Upper lobe of right lung (tissue), 1 donor: ENCODE results near the gene NCAPG2. TPM values are rescaled to one million over a fixed set of nuclear protein-coding genes. Genes with fewer than 3 reads are reported as not detected.

Experiments used
- ATAC-seq: fragments of 200-7000 bp; cut with Tn5 transposase; one replicate; pipeline ENCODE4 v1.9.1; 2020; ENCODE audit warnings: mild to moderate bottlenecking, moderate library complexity
- DNase-seq: peaks from one replicate; pipeline ENCODE4 v3.0.0-alpha.2; 2020
- H3K27ac ChIP-seq: fragments of 200-600 bp; one replicate; pipeline ENCODE4 v1.8.0; 2022
- H3K27me3 ChIP-seq: fragments of 200-600 bp; one replicate; pipeline ENCODE4 v1.8.0; 2022; ENCODE audit warnings: mild to moderate bottlenecking
- H3K36me3 ChIP-seq: fragments of 200-600 bp; one replicate; pipeline ENCODE4 v1.8.0; 2022
- H3K4me1 ChIP-seq: fragments of 200-600 bp; one replicate; pipeline ENCODE4 v1.8.0; 2022
- H3K4me3 ChIP-seq: fragments of 200-600 bp; one replicate; pipeline ENCODE4 v1.8.0; 2022; ENCODE audit warnings: mild to moderate bottlenecking
- H3K9me3 ChIP-seq: fragments of 200-600 bp; one replicate; pipeline ENCODE4 v1.8.0; 2022
- intact Hi-C: fragments of 100-400 bp; cut with DNase I; formaldehyde crosslinking; loops from one replicate; pipeline ENCODE4 v1.11.0; 2022
- total RNA-seq: library from RNA; stranded (reverse); fragmentation: NEBNext Ultra II Directional; extraction: Animal tissue kit (Norgen Biotek cat#: 25700); gene quantifications from one replicate; pipeline ENCODE4 v1.2.1, GENCODE V29; 2021
- TF ChIP-seq, protein P1 (sequence below): fragments of 200-600 bp; IDR thresholded peaks from one replicate; pipeline ENCODE4 v1.8.0; 2022; ENCODE audit warnings: antibody characterized with exemption
- donor health status: DM: no; HTN: yes; CAD: no; lungs with severe emphysema.

Gene NCAPG2
- total RNA-seq, 1 donor from 2014 or later, result 6.5 TPM

DNA sequence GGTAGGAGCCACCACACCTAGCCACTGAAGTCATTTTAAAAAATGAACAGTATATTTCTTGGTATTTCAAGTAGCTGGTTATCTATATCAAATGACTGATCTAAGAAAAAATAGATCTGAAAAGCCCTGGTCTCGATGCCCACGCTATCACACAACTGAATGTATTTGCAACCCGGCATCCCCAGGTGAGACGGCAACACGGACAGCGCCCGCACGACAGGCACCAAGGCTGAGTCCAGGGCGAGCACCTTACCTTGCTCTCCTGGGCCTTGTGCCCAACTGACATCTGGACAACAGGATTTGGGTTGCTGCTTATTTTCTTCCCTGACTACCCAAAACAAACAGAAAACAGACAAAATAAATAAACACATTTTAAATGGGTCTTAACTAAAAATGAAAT lies 44.8 kb upstream of the NCAPG2 start:
- TF ChIP-seq, protein P1, sequence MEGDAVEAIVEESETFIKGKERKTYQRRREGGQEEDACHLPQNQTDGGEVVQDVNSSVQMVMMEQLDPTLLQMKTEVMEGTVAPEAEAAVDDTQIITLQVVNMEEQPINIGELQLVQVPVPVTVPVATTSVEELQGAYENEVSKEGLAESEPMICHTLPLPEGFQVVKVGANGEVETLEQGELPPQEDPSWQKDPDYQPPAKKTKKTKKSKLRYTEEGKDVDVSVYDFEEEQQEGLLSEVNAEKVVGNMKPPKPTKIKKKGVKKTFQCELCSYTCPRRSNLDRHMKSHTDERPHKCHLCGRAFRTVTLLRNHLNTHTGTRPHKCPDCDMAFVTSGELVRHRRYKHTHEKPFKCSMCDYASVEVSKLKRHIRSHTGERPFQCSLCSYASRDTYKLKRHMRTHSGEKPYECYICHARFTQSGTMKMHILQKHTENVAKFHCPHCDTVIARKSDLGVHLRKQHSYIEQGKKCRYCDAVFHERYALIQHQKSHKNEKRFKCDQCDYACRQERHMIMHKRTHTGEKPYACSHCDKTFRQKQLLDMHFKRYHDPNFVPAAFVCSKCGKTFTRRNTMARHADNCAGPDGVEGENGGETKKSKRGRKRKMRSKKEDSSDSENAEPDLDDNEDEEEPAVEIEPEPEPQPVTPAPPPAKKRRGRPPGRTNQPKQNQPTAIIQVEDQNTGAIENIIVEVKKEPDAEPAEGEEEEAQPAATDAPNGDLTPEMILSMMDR, result no peak
- Histone ChIP-seq H3K36me3 (peaks cover 74% of the 10 kb centered on the region), H3K9me3 (no peaks in the 10 kb centered on the region), H3K27me3 (no peaks in the 10 kb centered on the region), H3K4me1 (no peaks in the 10 kb centered on the region), H3K4me3 (no peak overlapping the region), H3K27ac (no peak overlapping the region)
- intact Hi-C loops, result no loop called here
- DNase-seq (no peak), ATAC-seq (no peak)

DNA sequence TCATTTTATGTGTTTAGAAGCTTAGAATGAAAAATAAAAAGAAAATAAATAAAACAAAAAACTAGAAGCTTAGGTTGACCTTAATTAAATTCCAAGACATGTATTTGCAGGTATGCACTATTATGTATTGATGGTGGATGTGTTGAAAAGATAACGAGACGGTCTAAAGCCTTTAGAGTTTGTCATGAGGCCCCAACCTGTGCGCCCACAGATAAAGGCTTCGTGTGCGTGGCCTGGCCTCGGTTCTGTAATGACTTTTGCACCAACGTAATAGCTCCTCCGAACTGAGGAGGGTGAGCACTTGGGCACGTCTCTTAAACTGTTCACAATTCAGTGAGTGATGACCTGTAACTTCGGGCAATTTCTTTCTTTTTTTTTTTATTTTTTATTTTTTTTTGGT lies 43.7 kb upstream of the NCAPG2 start:
- Histone ChIP-seq H3K9me3 (no peaks in the 10 kb centered on the region), H3K4me1 (no peaks in the 10 kb centered on the region), H3K4me3 (no peak overlapping the region), H3K27ac (no peak overlapping the region), H3K27me3 (no peaks in the 10 kb centered on the region), H3K36me3 (peaks cover 76% of the 10 kb centered on the region)
- intact Hi-C loops, result no loop called here
- TF ChIP-seq, protein P1, result no peak
- DNase-seq (no peak), ATAC-seq (no peak)

DNA sequence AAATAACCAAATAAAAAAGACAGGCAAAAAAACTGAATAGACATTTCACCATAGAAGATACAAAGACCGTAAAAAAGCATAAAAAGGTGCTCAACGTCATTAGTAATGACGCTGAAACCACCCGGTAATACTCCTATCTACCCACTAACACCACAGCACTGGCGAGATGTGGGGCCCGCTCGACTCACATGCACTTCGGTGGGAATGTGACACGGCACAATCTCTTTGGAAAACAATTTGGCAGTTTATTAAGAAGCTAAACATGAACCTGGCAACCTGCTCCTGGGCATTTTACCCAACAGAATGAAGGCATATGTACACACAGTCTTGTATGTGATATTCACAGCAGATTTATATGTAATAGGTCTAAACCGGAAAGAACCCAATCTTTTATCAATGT lies 42.8 kb upstream of the NCAPG2 start:
- DNase-seq (no peak), ATAC-seq (no peak)
- TF ChIP-seq, protein P1, result no peak
- H3K27me3 ChIP-seq, result no peaks in the 10 kb centered on the region
- H3K9me3 ChIP-seq, result no peaks in the 10 kb centered on the region
- H3K4me3 ChIP-seq, result no peak overlapping the region
- intact Hi-C loops, result no loop called here
- peaks cover 85% of the 10 kb centered on the region for H3K36me3 ChIP-seq
- H3K27ac ChIP-seq, result no peak overlapping the region
- no peaks in the 10 kb centered on the region for H3K4me1 ChIP-seq

DNA sequence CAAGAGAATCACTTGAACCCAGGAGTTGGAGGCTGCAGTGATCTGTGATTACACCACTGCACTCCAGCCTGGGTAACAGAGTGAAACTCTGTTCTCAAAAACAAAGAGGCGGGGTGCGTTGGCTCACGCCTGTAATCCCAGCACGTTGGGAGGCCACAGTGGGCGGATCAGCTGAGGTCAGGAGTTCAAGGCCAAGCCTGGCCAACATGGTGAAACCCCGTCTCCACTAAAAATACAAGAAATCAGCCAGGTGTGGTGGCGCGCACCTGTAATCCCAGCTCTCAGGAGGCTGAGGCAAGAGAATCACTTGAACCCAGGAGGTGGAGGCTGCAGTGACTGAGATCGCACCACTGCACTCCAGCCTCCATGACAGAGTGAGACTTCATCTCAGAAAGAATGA lies 42.4 kb upstream of the NCAPG2 start:
- DNase-seq, result no peak
- intact Hi-C loops, result no loop called here
- no peak for ATAC-seq
- TF ChIP-seq, protein P1, result no peak
- no peaks in the 10 kb centered on the region for H3K9me3 ChIP-seq
- no peaks in the 10 kb centered on the region for H3K27me3 ChIP-seq
- no peak overlapping the region for H3K27ac ChIP-seq
- no peak overlapping the region for H3K4me3 ChIP-seq
- peaks cover 90% of the 10 kb centered on the region for H3K36me3 ChIP-seq
- H3K4me1 ChIP-seq, result no peaks in the 10 kb centered on the region

DNA sequence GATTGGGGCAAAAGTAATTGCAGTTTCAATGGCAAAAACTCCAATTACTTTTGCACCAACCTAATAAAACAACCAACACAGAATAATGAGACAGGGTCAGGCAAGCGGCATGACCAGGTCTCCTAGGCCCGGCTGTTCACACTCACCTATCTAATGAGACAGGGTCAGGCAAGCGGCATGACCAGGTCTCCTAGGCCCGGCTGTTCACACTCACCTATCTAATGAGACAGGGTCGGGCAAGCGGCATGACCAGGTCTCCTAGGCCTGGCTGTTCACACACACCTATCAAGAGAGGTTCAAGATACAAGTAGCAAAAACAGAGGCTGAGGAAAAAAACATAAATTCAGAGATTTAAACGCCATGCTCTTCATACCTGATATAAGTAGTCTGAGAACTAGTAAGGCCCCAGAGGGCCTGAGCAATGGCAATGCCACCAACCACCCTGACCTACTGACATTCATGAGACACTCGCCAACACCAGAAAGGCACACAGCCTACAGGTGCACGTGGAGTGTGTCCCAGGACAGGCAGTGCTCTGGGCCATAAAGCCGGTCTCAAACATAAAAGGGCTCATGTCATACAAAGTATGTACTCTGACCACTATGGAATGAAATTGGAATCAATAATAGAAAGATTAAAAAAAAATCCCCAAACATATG lies 40.6 kb upstream of the NCAPG2 start:
- ATAC-seq (no peak), DNase-seq (no peak)
- intact Hi-C loops, result no loop called here
- Histone ChIP-seq H3K27me3 (no peaks in the 10 kb centered on the region), H3K36me3 (peaks cover 94% of the 10 kb centered on the region), H3K9me3 (no peaks in the 10 kb centered on the region), H3K27ac (no peak overlapping the region), H3K4me3 (no peak overlapping the region), H3K4me1 (peaks cover 2% of the 10 kb centered on the region)
- TF ChIP-seq, protein P1, result no peak

DNA sequence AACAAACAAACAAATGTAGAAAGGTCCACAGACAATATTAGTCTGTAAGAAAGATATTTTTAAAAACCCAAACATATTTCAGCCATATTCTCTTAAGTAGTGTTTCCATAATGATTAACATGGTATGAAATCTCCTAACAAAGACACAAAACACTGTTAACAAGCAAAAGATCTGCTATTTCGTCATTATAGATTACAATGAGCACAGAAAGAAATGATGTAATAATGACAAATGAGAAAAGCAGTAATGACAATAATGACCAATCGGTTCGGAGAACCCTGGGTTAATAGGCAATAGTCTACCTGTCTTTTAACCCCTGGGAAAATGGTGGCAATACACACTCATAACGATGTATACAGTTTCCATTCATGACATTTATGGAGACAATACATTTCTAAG lies 39.5 kb upstream of the NCAPG2 start:
- Histone ChIP-seq H3K4me3 (no peak overlapping the region), H3K9me3 (no peaks in the 10 kb centered on the region), H3K4me1 (peaks cover 2% of the 10 kb centered on the region), H3K27me3 (no peaks in the 10 kb centered on the region), H3K27ac (no peak overlapping the region), H3K36me3 (peaks cover 88% of the 10 kb centered on the region)
- ATAC-seq (no peak), DNase-seq (no peak)
- TF ChIP-seq, protein P1, result no peak
- intact Hi-C loops, result no loop called here
